PFSK-1 (cell line): Measurements from ENCODE around the gene BEND7.

ENCODE experiments used
- FOXP2 ChIP-seq: optimal IDR thresholded peaks from 2 replicates; pipeline ENCODE3; 2011; ENCODE audit warnings: borderline replicate concordance, control low read depth, inconsistent platforms; ENCODE audit not compliant: insufficient read depth; ENCODE audit errors: extremely low read length, extremely low read depth
- POLR2AphosphoS5 ChIP-seq: IDR thresholded peaks from 2 replicates; pipeline ENCODE4 v1.6.1; 2012; ENCODE audit warnings: low read depth, mild to moderate bottlenecking, control low read depth, low read length, moderate library complexity
- REST ChIP-seq, 2 experiments: IDR thresholded peaks; 2 replicates each; pipeline versions ENCODE4 v1.6.1 to v1.8.0; 2011 to 2012; ENCODE audit warnings: low read depth in 2 of 2, low read length in 2 of 2, control low read depth in 1 of 2, inconsistent platforms in 1 of 2, mild to moderate bottlenecking in 1 of 2, moderate library complexity in 1 of 2; ENCODE audit not compliant: insufficient read depth in 1 of 2
- SIN3A ChIP-seq: IDR thresholded peaks from 2 replicates; pipeline ENCODE4 v1.6.1; 2012; ENCODE audit warnings: mild to moderate bottlenecking, low read length, moderate library complexity, borderline replicate concordance; ENCODE audit not compliant: insufficient read depth
- TAF1 ChIP-seq: IDR thresholded peaks from 2 replicates; pipeline ENCODE4 v1.6.1; 2012; ENCODE audit warnings: low read length, control low read depth, borderline replicate concordance; ENCODE audit not compliant: insufficient read depth

The BEND7 gene

GRCh38 chr10:13392701-13393100 is 136.1 kb downstream of the BEND7 start:
- TF ChIP-seq TAF1 (no peak), POLR2AphosphoS5 (no peak), SIN3A (no peak), REST (IDR thresholded peaks at IDR 0.05; ENCODE audit: insufficient read depth in 1 of 2, low read depth in 2 of 2, low read length in 2 of 2) (no peak), FOXP2 (no peak)
